GM21737 (cell line): ENCODE results near the gene OLIG2.

Experiments
- ATAC-seq: cut with Tn5 transposase; IDR thresholded peaks from one replicate; pipeline ENCODE4 v1.9.1; 2021; ENCODE audit warnings: mild to moderate bottlenecking, moderate library complexity; ENCODE audit not compliant: unreplicated experiment

Gene OLIG2

GRCh38 chr21:33032434-33033047 lies 6.8 kb downstream of the OLIG2 start:
- ATAC-seq: no peak

- no peak for ATAC-seq
These were observed 7.6 kb downstream of the OLIG2 start for GRCh38 chr21:33033094-33033951.

GRCh38 chr21:33033961-33034413 lies 8.3 kb downstream of the OLIG2 start:
- ATAC-seq: no peak

GRCh38 chr21:33035147-33035546 lies 9.4 kb downstream of the OLIG2 start:
- no peak for ATAC-seq

GRCh38 chr21:33036430-33037162 lies 10.9 kb downstream of the OLIG2 start:
- ATAC-seq: no peak

- no peak for ATAC-seq
These were observed 11.8 kb downstream of the OLIG2 start for GRCh38 chr21:33037501-33037900.

GRCh38 chr21:33039536-33039935 lies 13.8 kb downstream of the OLIG2 start:
- ATAC-seq: no peak

GRCh38 chr21:33040215-33040614 lies 14.5 kb downstream of the OLIG2 start:
- no peak for ATAC-seq

- ATAC-seq: no peak
These were observed 16.2 kb downstream of the OLIG2 start for GRCh38 chr21:33041981-33042380.

- no peak for ATAC-seq
These were observed 17.1 kb downstream of the OLIG2 start for GRCh38 chr21:33042812-33043211.

GRCh38 chr21:33046455-33046854 lies 20.7 kb downstream of the OLIG2 start:
- ATAC-seq: no peak

- no peak for ATAC-seq
These were observed 21.5 kb downstream of the OLIG2 start for GRCh38 chr21:33047231-33047630.

- ATAC-seq: no peak
These were observed 26.2 kb downstream of the OLIG2 start for GRCh38 chr21:33051925-33052324.

GRCh38 chr21:33053951-33054350 lies 28.2 kb downstream of the OLIG2 start:
- ATAC-seq: no peak

GRCh38 chr21:33055991-33056390 lies 30.3 kb downstream of the OLIG2 start:
- ATAC-seq: no peak

GRCh38 chr21:33057385-33057940 lies 31.7 kb downstream of the OLIG2 start:
- no peak for ATAC-seq

- no peak for ATAC-seq
These were observed 32.8 kb downstream of the OLIG2 start for GRCh38 chr21:33058527-33058926.

- no peak for ATAC-seq
These were observed 33.2 kb downstream of the OLIG2 start for GRCh38 chr21:33058957-33059356.

GRCh38 chr21:33059380-33059841 lies 33.7 kb downstream of the OLIG2 start:
- no peak for ATAC-seq

GRCh38 chr21:33061233-33061632 lies 35.5 kb downstream of the OLIG2 start:
- ATAC-seq: no peak

- ATAC-seq: no peak
These were observed 37.7 kb downstream of the OLIG2 start for GRCh38 chr21:33063375-33063883.
